ENCODE measurements around the gene CFAP100. TPM values are rescaled to one million over a fixed set of nuclear protein-coding genes. Genes with fewer than 3 reads are reported as not detected.

Gene CFAP100
- total RNA-seq, 2 donors from 2014 or later = not detected

GRCh38 chr3:126395846-126396513 lies 1.3 kb downstream of the CFAP100 start:
- intact Hi-C loops (cut with DNase I) = no loop called here
- DNase-seq (ENCODE audit: low spot score) = no peak

- intact Hi-C loops (cut with DNase I) = no loop called here
- no peak for DNase-seq (ENCODE audit: low spot score)
Measured at GRCh38 chr3:126396536-126396935, 1.8 kb downstream of the CFAP100 start.

GRCh38 chr3:126397610-126398422 lies 3.1 kb downstream of the CFAP100 start:
- intact Hi-C loops (cut with DNase I) = no loop called here
- no peak for DNase-seq (ENCODE audit: low spot score)

- no peak for DNase-seq (ENCODE audit: low spot score)
- intact Hi-C loops (cut with DNase I) = no loop called here
Measured at GRCh38 chr3:126398423-126399350, 4.0 kb downstream of the CFAP100 start.

- intact Hi-C loops (cut with DNase I) = no loop called here
- no peak for DNase-seq (ENCODE audit: low spot score)
Measured at GRCh38 chr3:126399351-126399735, 4.6 kb downstream of the CFAP100 start.

- DNase-seq (ENCODE audit: low spot score) = no peak
Measured at GRCh38 chr3:126399756-126400155, 5.0 kb downstream of the CFAP100 start.

GRCh38 chr3:126401611-126402160 lies 7.0 kb downstream of the CFAP100 start:
- no peak for DNase-seq (ENCODE audit: low spot score)
- intact Hi-C loops (cut with DNase I) = loop anchor here in 1 of 2 donors (5.0 kb wide), 1 partner anchor 536 kb away; no protein-coding TSS in a partner anchor

More at GRCh38 chr3:126399756-126400155, 5.0 kb downstream of the CFAP100 start:
- intact Hi-C loops (cut with DNase I) = loop anchor here in 1 of 2 donors (5.0 kb wide), 1 partner anchor 538 kb away; no protein-coding TSS in a partner anchor

GRCh38 chr3:126402178-126402577 lies 7.5 kb downstream of the CFAP100 start:
- no peak for DNase-seq (ENCODE audit: low spot score)
- intact Hi-C loops (cut with DNase I) = loop anchor here in 1 of 2 donors (5.0 kb wide), 1 partner anchor 535 kb away; no protein-coding TSS in a partner anchor

- no peak for DNase-seq (ENCODE audit: low spot score)
- intact Hi-C loops (cut with DNase I) = loop anchor here in 1 of 2 donors (5.0 kb wide), 1 partner anchor 535 kb away; no protein-coding TSS in a partner anchor
Measured at GRCh38 chr3:126402666-126403302, 8.1 kb downstream of the CFAP100 start.

GRCh38 chr3:126406389-126407296 lies 11.9 kb downstream of the CFAP100 start:
- intact Hi-C loops (cut with DNase I) = no loop called here
- no peak for DNase-seq (ENCODE audit: low spot score)

GRCh38 chr3:126407412-126408044 lies 12.8 kb downstream of the CFAP100 start:
- intact Hi-C loops (cut with DNase I) = no loop called here

GRCh38 chr3:126408099-126408498 lies 13.4 kb downstream of the CFAP100 start:
- intact Hi-C loops (cut with DNase I) = no loop called here
- no peak for DNase-seq (ENCODE audit: low spot score)

More at GRCh38 chr3:126407412-126408044, 12.8 kb downstream of the CFAP100 start:
- no peak for DNase-seq (ENCODE audit: low spot score)

- DNase-seq (ENCODE audit: low spot score) = no peak
- intact Hi-C loops (cut with DNase I) = no loop called here
Measured at GRCh38 chr3:126412841-126413692, 18.4 kb downstream of the CFAP100 start.

GRCh38 chr3:126413693-126414080 lies 19.0 kb downstream of the CFAP100 start:
- DNase-seq (ENCODE audit: low spot score) = no peak
- intact Hi-C loops (cut with DNase I) = no loop called here

GRCh38 chr3:126414406-126414805 lies 19.7 kb downstream of the CFAP100 start:
- DNase-seq (ENCODE audit: low spot score) = no peak
- intact Hi-C loops (cut with DNase I) = no loop called here
